ENCODE results near the gene RPP38.

Gene RPP38

GRCh38 chr10:15097011-15097812 lies at the start of gene RPP38:
Gene RPP38, plus strand, starts transcription at chr10:15097355. Its CDS starts 5,960 bp downstream, at chr10:15103315.
- H3K27ac ChIP-seq = peak within 1 kb of the TSS; percentile 98
- peak; percentile 60 for DNase-seq (ENCODE audit: low read depth, low spot score)

DNA sequence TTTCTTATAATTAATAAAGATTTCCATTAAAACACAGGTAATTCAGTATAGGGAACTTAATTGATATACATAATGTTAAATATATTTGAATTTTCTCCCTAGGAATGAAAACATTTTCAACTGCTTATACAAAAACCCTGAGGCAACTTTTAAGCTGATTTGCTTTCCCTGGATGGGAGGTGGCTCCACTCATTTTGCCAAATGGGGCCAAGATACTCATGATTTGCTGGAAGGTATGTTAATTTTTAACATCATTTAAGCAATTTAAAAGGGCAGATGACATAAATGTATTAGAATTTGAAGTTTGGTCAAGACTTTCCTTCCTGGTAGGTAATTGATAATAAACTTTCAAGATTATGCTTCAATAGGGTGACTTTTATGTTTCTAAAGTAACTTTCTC lies 47.6 kb upstream of the RPP38 start:
- DNase-seq (ENCODE audit: low read depth, low spot score) = no peak
- no peak overlapping the region for H3K27ac ChIP-seq

DNA sequence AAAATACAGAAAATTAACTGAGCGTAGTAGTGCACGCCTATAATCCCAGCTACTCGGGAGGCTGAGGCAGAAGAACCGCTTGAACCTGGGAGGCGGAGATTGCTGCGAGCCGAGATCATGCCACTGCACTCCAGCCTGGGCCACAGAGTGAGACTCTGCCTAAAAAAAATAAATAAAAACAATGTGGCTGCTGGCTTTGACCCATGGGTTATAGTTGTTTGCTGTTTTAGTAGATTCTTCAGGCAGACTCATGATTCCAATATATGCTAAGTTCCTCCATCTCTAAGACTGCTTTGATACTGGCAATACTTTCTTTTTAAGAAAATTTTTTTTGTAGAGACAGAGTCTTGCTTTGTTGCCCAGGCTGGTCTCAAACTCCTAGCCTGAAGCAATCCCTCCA lies 45.0 kb upstream of the RPP38 start:
- no peak overlapping the region for H3K27ac ChIP-seq
- no peak for DNase-seq (ENCODE audit: low read depth, low spot score)

GRCh38 chr10:15053061-15053460 lies 44.1 kb upstream of the RPP38 start:
- no peak for DNase-seq (ENCODE audit: low read depth, low spot score)

GRCh38 chr10:15058689-15059088 lies 38.5 kb upstream of the RPP38 start:
- DNase-seq (ENCODE audit: low read depth, low spot score) = no peak
- no peak overlapping the region for H3K27ac ChIP-seq

More at GRCh38 chr10:15053061-15053460, 44.1 kb upstream of the RPP38 start:
- no peak overlapping the region for H3K27ac ChIP-seq

GRCh38 chr10:15059914-15060313 lies 37.2 kb upstream of the RPP38 start:
- DNase-seq (ENCODE audit: low read depth, low spot score) = no peak
- H3K27ac ChIP-seq = no peak overlapping the region

GRCh38 chr10:15060638-15061037 lies 36.5 kb upstream of the RPP38 start:
- H3K27ac ChIP-seq = no peak overlapping the region
- DNase-seq (ENCODE audit: low read depth, low spot score) = no peak

- no peak overlapping the region for H3K27ac ChIP-seq
- no peak for DNase-seq (ENCODE audit: low read depth, low spot score)
Measured at GRCh38 chr10:15067154-15067553, 30.0 kb upstream of the RPP38 start.

DNA sequence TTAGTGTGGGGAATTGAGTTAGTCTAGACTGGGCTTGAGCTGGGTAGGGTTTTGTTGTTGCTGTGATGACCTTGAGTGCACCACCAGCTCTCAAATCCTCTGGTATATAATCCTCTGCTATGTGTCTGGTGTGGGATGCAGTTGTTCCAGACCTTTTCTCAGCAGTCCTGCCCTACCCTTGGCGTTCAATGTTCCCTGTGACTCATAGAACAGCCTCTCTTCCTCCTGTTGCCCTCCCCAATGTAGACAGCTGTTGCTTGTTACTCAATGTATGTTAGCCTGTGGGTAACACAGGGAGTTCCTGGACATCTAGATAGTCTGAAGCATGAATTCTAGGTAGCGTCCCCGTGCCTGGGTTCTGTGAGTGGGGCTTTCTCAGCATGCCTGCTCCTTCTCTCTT lies 28.4 kb upstream of the RPP38 start:
- no peak overlapping the region for H3K27ac ChIP-seq
- DNase-seq (ENCODE audit: low read depth, low spot score) = peak; percentile 33

- no peak for DNase-seq (ENCODE audit: low read depth, low spot score)
- H3K27ac ChIP-seq = no peak overlapping the region
Measured at GRCh38 chr10:15069230-15069629, 27.9 kb upstream of the RPP38 start.

GRCh38 chr10:15072358-15072757 lies 24.8 kb upstream of the RPP38 start:
- DNase-seq (ENCODE audit: low read depth, low spot score) = no peak
- H3K27ac ChIP-seq = no peak overlapping the region

GRCh38 chr10:15075421-15075820 lies 21.7 kb upstream of the RPP38 start:
- no peak for DNase-seq (ENCODE audit: low read depth, low spot score)
- no peak overlapping the region for H3K27ac ChIP-seq

GRCh38 chr10:15083674-15084501 lies 13.3 kb upstream of the RPP38 start:
- H3K27ac ChIP-seq = no peak overlapping the region
- no peak for DNase-seq (ENCODE audit: low read depth, low spot score)

DNA sequence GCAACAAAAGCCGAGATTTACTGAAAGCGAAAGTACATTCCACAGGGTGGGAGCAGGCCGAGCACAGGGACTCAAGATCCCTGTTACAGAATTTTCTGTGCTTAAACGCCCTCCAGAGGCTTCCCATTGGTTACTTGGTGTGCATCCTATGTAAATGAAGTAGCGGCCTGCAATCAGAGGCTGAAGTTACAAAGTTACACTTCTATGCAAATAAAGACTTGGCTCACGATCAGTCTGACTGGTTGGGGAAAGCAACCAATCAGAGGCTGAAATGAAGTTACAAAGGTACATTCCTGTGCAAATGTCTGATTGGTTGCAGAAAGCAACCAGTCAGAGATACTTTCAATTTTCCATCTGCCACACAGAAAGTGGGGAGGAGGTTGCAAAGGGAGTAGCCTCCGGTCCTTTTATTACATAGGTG lies 12.6 kb upstream of the RPP38 start:
- DNase-seq (ENCODE audit: low read depth, low spot score) = peak; percentile 84
- peak overlapping the region; percentile 12 for H3K27ac ChIP-seq

GRCh38 chr10:15088428-15089261 lies 8.5 kb upstream of the RPP38 start, which contains the start of gene ACBD7:
Gene ACBD7, minus strand, starts transcription at chr10:15088776. Its CDS starts 48 bp downstream, at chr10:15088728.
- no peak within 1 kb of the TSS for H3K27ac ChIP-seq
- DNase-seq (ENCODE audit: low read depth, low spot score) = no peak

- H3K27ac ChIP-seq = no peak overlapping the region
- no peak for DNase-seq (ENCODE audit: low read depth, low spot score)
Measured at GRCh38 chr10:15091418-15091817, 5.7 kb upstream of the RPP38 start.

DNA sequence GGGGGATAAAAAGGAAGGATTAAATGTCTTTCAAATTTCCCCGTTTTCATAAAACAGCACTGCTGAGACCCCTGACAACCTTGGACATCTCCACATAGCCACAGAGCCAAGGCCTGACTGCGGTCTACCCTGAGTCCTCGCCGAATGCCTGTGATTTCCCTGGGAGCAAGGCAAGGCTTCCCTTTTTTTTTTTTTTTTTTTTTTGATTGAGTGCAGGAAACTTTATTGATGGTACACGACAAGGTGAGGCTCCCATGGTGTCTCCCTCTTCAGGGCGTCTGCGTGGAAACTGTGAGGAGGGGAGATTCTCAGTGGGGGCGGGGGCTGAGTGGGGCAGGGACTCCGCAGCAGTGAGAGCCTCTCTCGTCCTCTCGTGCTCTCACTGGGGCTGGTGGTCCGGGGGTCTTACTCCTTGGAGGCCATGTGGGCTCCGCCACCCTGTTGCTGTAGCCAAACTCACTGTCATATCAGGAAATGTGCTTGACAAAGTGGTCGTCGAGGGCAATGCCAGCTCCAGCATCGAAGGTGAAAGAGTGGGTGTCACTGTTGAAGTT lies 4.2 kb upstream of the RPP38 start:
- DNase-seq (ENCODE audit: low read depth, low spot score) = no peak
- no peak overlapping the region for H3K27ac ChIP-seq

DNA sequence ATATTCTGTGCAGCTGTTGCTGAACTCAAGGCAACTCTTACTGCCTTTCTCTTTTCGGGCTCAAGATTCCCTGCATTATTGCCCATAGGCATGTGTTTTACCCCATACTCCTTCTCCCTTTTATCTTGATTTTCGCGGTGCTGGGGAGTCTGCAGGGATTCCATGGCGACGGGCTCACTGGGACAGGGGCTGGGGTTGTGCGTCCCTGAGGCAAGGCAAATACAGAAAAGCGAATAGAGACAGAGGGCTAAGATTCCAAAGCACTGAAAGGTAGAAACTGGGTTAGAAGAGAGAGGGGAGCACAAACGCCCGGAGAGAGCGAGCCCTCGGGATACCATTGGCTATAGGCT lies 519 bp upstream of the RPP38 start:
- DNase-seq (ENCODE audit: low read depth, low spot score) = no peak
- peak overlapping the region; percentile 98 for H3K27ac ChIP-seq

DNA sequence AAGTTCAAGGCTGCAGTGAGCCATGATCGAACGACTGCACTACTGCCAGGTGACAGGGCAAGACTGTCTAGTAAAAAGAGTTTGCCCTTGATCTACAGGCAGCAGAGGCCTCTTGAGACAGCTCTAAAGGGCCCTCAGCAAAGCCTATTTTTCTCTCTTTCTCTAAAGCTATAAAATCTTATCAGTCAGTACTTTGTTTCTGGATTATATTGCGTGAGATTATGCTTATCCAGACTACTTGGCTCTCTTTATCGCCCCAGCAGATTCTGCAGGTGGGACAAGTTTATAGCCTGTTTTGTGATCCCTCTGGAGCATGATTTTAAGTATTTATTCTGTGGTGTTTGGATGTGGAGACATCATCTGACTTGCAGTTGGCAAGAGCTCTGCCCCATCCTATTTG lies 2.7 kb downstream of the RPP38 start:
- DNase-seq (ENCODE audit: low read depth, low spot score) = no peak

DNA sequence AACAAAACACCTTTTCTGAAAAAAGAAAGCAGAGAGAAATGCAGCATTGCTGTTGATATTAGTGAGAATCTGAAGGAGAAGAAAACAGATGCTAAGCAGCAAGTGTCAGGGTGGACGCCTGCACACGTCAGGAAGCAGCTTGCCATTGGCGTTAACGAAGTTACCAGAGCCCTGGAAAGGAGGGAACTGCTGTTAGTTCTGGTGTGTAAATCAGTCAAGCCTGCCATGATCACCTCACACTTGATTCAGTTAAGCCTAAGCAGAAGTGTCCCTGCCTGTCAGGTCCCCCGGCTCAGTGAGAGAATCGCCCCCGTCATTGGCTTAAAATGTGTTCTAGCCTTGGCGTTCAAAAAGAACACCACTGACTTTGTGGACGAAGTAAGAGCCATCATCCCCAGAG lies 6.4 kb downstream of the RPP38 start:
- no peak for DNase-seq (ENCODE audit: low read depth, low spot score)

More for the DNA sequence above, 2.7 kb downstream of the RPP38 start:
- H3K27ac ChIP-seq = no peak overlapping the region

More for the DNA sequence above, 6.4 kb downstream of the RPP38 start:
- H3K27ac ChIP-seq = no peak overlapping the region
